IgD-negative memory B cell (primary cell): ENCODE measurements around the gene PRKCB. TPM values are rescaled to one million over a fixed set of nuclear protein-coding genes. Genes with fewer than 3 reads are reported as not detected.

Source experiments
- H3K27ac Mint-ChIP-seq, 3 donors: one replicate each; pipeline ENCODE4 v1.8.0; 2020 to 2022; ENCODE audit warnings: mild to moderate bottlenecking in 3 of 3, mixed read lengths in 3 of 3, moderate library complexity in 1 of 3
- H3K27me3 Mint-ChIP-seq: one replicate; pipeline ENCODE4 v1.8.0; 2021; ENCODE audit warnings: mixed read lengths
- H3K36me3 Mint-ChIP-seq: one replicate; pipeline ENCODE4 v1.8.0; 2020; ENCODE audit warnings: mild to moderate bottlenecking, mixed read lengths
- H3K4me1 Mint-ChIP-seq, 3 donors: one replicate each; pipeline ENCODE4 v1.8.0; 2020 to 2022; ENCODE audit warnings: mixed read lengths in 3 of 3, mild to moderate bottlenecking in 1 of 3
- H3K4me3 Mint-ChIP-seq, 4 donors: one replicate each; pipeline ENCODE4 v1.8.0; 2020 to 2022; ENCODE audit warnings: mild to moderate bottlenecking in 4 of 4, mixed read lengths in 4 of 4, moderate library complexity in 3 of 4
- H3K9me3 Mint-ChIP-seq, 3 donors: one replicate each; pipeline ENCODE4 v1.8.0; 2020 to 2021; ENCODE audit warnings: mixed read lengths in 3 of 3, mild to moderate bottlenecking in 1 of 3
- polyA plus RNA-seq: library from polyadenylated mRNA; unstranded; fragments of 300-500 nt; fragmentation: Illumina TruSeq; gene quantifications from one replicate; pipeline ENCODE4 v1.2.3, GENCODE V29; 2021

Gene PRKCB
- polyA plus RNA-seq, 1 donor from 2014 or later = 181 TPM

DNA sequence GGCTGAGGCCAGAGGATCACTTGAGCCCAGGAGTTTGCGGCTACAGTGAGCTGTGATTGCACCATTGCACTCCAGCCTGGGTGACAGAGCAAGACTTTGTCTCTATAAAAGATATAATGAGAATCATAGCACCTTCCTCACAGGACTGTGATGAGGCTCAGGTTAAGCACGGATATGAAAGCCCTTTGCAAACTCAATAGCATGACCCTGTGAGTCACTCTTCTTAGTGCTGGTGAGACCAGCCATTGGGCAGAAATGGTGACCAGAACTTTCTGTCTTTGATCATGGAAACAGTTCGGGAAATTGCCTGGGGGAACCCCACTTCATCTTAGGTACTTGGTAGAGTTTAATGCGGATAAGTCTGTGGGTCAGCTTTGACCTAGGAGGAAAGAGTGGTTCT lies 144.2 kb downstream of the PRKCB start:
- Mint-ChIP-seq H3K4me1 (peaks cover 56 to 72% (median 59%) of the 10 kb centered on the region in 3 donors), H3K9me3 (no peaks in the 10 kb centered on the region), H3K36me3 (peaks cover 4% of the 10 kb centered on the region), H3K27me3 (no peaks in the 10 kb centered on the region), H3K27ac (peak overlapping the region in 2 of 3 donors; percentile 53 to 74), H3K4me3 (no peak overlapping the region)

GRCh38 chr16:23981429-23982399 lies 145.9 kb downstream of the PRKCB start:
- H3K27me3 Mint-ChIP-seq = no peaks in the 10 kb centered on the region
- H3K4me1 Mint-ChIP-seq = peaks cover 46 to 62% (median 47%) of the 10 kb centered on the region in 3 donors
- H3K4me3 Mint-ChIP-seq = peak overlapping the region in 1 of 4 donors; percentile 77
- no peaks in the 10 kb centered on the region for H3K9me3 Mint-ChIP-seq
- peak overlapping the region in 2 of 3 donors; percentile 86 to 89 for H3K27ac Mint-ChIP-seq
- peaks cover 4% of the 10 kb centered on the region for H3K36me3 Mint-ChIP-seq

DNA sequence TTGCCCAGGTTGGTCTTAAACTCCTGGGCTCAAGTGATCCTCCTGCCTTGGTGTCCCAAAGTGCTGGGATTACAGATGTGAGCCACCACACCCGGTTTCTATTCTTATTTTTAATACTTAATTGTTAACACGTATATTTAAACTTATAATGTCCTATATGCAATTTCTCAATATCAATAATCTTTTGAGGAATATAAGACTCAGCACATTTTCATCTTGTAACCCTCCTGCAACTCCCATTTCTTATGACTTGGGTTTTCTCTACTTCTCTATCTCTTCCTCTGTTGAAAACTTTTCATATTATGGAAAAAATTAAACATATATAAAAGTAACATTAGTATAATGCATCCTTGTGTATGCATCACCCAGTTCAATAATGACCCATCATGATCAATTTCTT lies 150.7 kb downstream of the PRKCB start:
- Mint-ChIP-seq H3K27me3 (no peaks in the 10 kb centered on the region), H3K4me1 (peaks cover 42 to 50% (median 42%) of the 10 kb centered on the region in 3 donors), H3K27ac (no peak overlapping the region), H3K36me3 (peaks cover 5% of the 10 kb centered on the region), H3K4me3 (no peak overlapping the region), H3K9me3 (peaks cover 0 to 3% (median 0%) of the 10 kb centered on the region in 3 donors)

- peaks cover 6% of the 10 kb centered on the region for H3K36me3 Mint-ChIP-seq
- H3K4me1 Mint-ChIP-seq = peaks cover 40 to 55% (median 51%) of the 10 kb centered on the region in 3 donors
- peak overlapping the region; percentile 18 to 90 (median 79) for H3K27ac Mint-ChIP-seq
- peak overlapping the region; percentile 13 to 85 (median 58) for H3K4me3 Mint-ChIP-seq
- no peaks in the 10 kb centered on the region for H3K27me3 Mint-ChIP-seq
- H3K9me3 Mint-ChIP-seq = peaks cover 0 to 3% (median 0%) of the 10 kb centered on the region in 3 donors
Observed at GRCh38 chr16:23987443-23987842, 151.7 kb downstream of the PRKCB start.

DNA sequence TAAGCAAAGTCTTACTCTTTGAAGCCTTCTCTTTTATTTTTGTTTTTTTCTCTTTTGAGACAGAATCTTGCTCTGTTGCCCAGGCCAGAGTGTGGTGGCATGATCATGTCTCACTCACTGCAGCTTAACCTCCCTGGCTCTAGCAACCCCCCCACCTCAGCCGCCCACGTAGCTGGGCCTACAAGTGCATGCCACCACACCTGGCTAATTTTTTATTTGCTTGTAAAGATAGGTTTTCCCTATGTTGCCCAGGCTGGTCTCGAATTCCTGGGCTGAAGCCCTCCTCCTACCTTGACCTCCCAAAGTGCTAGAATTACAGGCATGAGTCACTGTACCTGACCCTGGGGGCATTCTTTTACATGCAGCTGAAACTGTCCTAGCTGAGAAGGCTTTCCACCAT lies 154.7 kb downstream of the PRKCB start:
- Mint-ChIP-seq H3K36me3 (peaks cover 6% of the 10 kb centered on the region), H3K27me3 (no peaks in the 10 kb centered on the region), H3K27ac (peak overlapping the region in 2 of 3 donors; percentile 57 to 89), H3K4me3 (peak overlapping the region in 1 of 4 donors; percentile 76), H3K4me1 (peaks cover 31 to 54% (median 43%) of the 10 kb centered on the region in 3 donors), H3K9me3 (peaks cover 0 to 3% (median 0%) of the 10 kb centered on the region in 3 donors)

DNA sequence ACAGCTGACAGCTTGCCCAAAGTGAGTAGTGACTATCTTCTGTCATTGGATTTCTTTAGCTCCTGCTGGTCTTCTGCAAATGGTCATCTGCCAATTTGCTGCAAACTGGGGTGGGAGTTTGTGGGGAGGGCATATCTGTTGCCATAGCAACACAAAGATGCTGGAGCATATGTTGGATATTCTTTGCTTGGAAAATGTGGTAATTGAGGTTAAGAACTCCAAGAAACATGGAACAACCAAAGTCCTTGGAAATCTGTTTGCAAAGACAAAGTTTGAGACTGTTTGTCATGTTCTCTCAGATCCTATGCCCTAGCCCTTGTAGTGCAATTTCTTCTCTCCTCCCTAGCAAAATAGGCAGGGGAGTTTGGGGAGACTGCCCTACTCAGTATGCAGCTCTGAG lies 155.3 kb downstream of the PRKCB start:
- H3K9me3 Mint-ChIP-seq = peaks cover 0 to 3% (median 0%) of the 10 kb centered on the region in 3 donors
- H3K27ac Mint-ChIP-seq = peak overlapping the region in 2 of 3 donors; percentile 57 to 73
- H3K4me3 Mint-ChIP-seq = no peak overlapping the region
- peaks cover 6% of the 10 kb centered on the region for H3K36me3 Mint-ChIP-seq
- H3K27me3 Mint-ChIP-seq = no peaks in the 10 kb centered on the region
- peaks cover 36 to 58% (median 45%) of the 10 kb centered on the region in 3 donors for H3K4me1 Mint-ChIP-seq

DNA sequence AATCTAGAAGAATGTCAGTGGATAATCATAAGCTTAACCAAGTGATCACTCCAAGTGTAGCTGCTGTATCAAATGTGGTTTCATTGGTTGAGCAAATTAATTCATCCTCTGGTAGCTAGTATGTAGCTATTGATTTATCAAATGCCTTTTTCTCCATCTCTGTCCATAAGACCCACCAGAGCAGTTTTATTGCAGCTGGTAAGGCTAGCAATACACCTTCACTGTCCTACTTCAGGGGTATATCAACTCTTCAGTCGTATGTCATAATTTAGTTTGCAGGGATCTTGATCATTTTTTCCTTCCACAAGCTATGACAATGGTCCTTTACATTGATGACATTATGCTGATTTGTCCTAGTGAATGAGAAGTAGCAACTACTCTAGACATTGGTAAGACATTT lies 158.8 kb downstream of the PRKCB start:
- Mint-ChIP-seq H3K4me1 (peaks cover 33 to 65% (median 42%) of the 10 kb centered on the region in 3 donors), H3K4me3 (no peak overlapping the region), H3K9me3 (no peaks in the 10 kb centered on the region), H3K27ac (peak overlapping the region in 2 of 3 donors; percentile 63 to 77), H3K27me3 (no peaks in the 10 kb centered on the region), H3K36me3 (peaks cover 3% of the 10 kb centered on the region)

GRCh38 chr16:23996258-23996955 lies 160.6 kb downstream of the PRKCB start:
- peaks cover 3% of the 10 kb centered on the region for H3K36me3 Mint-ChIP-seq
- H3K4me1 Mint-ChIP-seq = peaks cover 32 to 66% (median 39%) of the 10 kb centered on the region in 3 donors
- no peak overlapping the region for H3K4me3 Mint-ChIP-seq
- H3K27ac Mint-ChIP-seq = peak overlapping the region in 1 of 3 donors; percentile 15
- H3K9me3 Mint-ChIP-seq = no peaks in the 10 kb centered on the region
- no peaks in the 10 kb centered on the region for H3K27me3 Mint-ChIP-seq

- Mint-ChIP-seq H3K4me3 (no peak overlapping the region), H3K4me1 (peaks cover 30 to 65% (median 45%) of the 10 kb centered on the region in 3 donors), H3K27ac (peak overlapping the region in 2 of 3 donors; percentile 52 to 73), H3K27me3 (no peaks in the 10 kb centered on the region), H3K36me3 (peaks cover 2% of the 10 kb centered on the region), H3K9me3 (no peaks in the 10 kb centered on the region)
Observed at GRCh38 chr16:23998771-23999170, 163.0 kb downstream of the PRKCB start.

GRCh38 chr16:23999663-24000062 lies 163.9 kb downstream of the PRKCB start:
- H3K27me3 Mint-ChIP-seq = no peaks in the 10 kb centered on the region
- H3K36me3 Mint-ChIP-seq = peaks cover 2% of the 10 kb centered on the region
- no peaks in the 10 kb centered on the region for H3K9me3 Mint-ChIP-seq
- H3K4me1 Mint-ChIP-seq = peaks cover 34 to 60% (median 48%) of the 10 kb centered on the region in 3 donors
- H3K27ac Mint-ChIP-seq = peak overlapping the region; percentile 10 to 74 (median 73)
- H3K4me3 Mint-ChIP-seq = peak overlapping the region in 1 of 4 donors; percentile 28

- H3K4me3 Mint-ChIP-seq = peak overlapping the region in 1 of 4 donors; percentile 67
- H3K9me3 Mint-ChIP-seq = no peaks in the 10 kb centered on the region
- H3K27ac Mint-ChIP-seq = peak overlapping the region; percentile 31 to 69 (median 67)
- H3K36me3 Mint-ChIP-seq = peaks cover 2% of the 10 kb centered on the region
- H3K4me1 Mint-ChIP-seq = peaks cover 44 to 62% (median 56%) of the 10 kb centered on the region in 3 donors
- H3K27me3 Mint-ChIP-seq = no peaks in the 10 kb centered on the region
Observed at GRCh38 chr16:24001710-24002109, 165.9 kb downstream of the PRKCB start.

- H3K9me3 Mint-ChIP-seq = no peaks in the 10 kb centered on the region
- peak overlapping the region in 1 of 4 donors; percentile 3 for H3K4me3 Mint-ChIP-seq
- H3K27ac Mint-ChIP-seq = peak overlapping the region; percentile 6 to 79 (median 69)
- H3K27me3 Mint-ChIP-seq = no peaks in the 10 kb centered on the region
- H3K4me1 Mint-ChIP-seq = peaks cover 39 to 63% (median 60%) of the 10 kb centered on the region in 3 donors
- H3K36me3 Mint-ChIP-seq = peaks cover 2% of the 10 kb centered on the region
Observed at GRCh38 chr16:24002619-24003018, 166.8 kb downstream of the PRKCB start.

DNA sequence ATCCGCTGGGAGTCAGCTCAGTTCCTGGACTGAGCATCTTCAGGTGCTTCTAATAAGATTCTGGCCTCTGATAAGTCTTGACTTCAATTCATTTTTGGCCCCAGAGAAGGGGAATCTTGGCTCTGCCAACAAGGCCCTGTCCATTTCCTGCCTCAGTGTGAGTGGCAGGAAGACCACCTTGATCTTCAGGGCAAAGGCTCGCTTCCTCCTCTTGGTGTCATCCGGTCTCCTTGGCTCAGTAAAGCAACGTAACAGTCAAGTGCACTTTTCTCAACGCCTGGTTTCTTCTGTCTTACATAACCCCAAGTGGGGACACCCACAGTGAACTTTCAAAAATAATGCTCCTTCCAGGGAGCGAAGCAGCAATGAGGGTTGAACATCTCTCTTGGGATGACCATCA lies 169.8 kb downstream of the PRKCB start:
- Mint-ChIP-seq H3K27me3 (no peaks in the 10 kb centered on the region), H3K9me3 (no peaks in the 10 kb centered on the region), H3K36me3 (peaks cover 5% of the 10 kb centered on the region), H3K4me1 (peaks cover 49 to 68% (median 60%) of the 10 kb centered on the region in 3 donors), H3K4me3 (peak overlapping the region in 3 of 4 donors; percentile 21 to 84 (median 65)), H3K27ac (peak overlapping the region; percentile 51 to 87 (median 72))

GRCh38 chr16:24007391-24007790 lies 171.6 kb downstream of the PRKCB start:
- peak overlapping the region in 1 of 4 donors; percentile 57 for H3K4me3 Mint-ChIP-seq
- peak overlapping the region in 1 of 3 donors; percentile 51 for H3K27ac Mint-ChIP-seq
- no peaks in the 10 kb centered on the region for H3K27me3 Mint-ChIP-seq
- H3K9me3 Mint-ChIP-seq = no peaks in the 10 kb centered on the region
- peaks cover 65 to 80% (median 65%) of the 10 kb centered on the region in 3 donors for H3K4me1 Mint-ChIP-seq
- H3K36me3 Mint-ChIP-seq = peaks cover 5% of the 10 kb centered on the region
